ENCODE measurements around the gene CDV3. TPM values are rescaled to one million over a fixed set of nuclear protein-coding genes. Genes with fewer than 3 reads are reported as not detected.

The CDV3 gene
- total and polyA plus RNA-seq, 9 of the 15 experiments (the other 6 are each of a cell fraction or from before 2014, with no cell fraction given) = 72.3 to 273 (median 116) TPM

- TF ChIP-seq, protein P1, sequence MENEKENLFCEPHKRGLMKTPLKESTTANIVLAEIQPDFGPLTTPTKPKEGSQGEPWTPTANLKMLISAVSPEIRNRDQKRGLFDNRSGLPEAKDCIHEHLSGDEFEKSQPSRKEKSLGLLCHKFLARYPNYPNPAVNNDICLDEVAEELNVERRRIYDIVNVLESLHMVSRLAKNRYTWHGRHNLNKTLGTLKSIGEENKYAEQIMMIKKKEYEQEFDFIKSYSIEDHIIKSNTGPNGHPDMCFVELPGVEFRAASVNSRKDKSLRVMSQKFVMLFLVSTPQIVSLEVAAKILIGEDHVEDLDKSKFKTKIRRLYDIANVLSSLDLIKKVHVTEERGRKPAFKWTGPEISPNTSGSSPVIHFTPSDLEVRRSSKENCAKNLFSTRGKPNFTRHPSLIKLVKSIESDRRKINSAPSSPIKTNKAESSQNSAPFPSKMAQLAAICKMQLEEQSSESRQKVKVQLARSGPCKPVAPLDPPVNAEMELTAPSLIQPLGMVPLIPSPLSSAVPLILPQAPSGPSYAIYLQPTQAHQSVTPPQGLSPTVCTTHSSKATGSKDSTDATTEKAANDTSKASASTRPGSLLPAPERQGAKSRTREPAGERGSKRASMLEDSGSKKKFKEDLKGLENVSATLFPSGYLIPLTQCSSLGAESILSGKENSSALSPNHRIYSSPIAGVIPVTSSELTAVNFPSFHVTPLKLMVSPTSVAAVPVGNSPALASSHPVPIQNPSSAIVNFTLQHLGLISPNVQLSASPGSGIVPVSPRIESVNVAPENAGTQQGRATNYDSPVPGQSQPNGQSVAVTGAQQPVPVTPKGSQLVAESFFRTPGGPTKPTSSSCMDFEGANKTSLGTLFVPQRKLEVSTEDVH (IDR thresholded peaks at IDR 0.05; ENCODE audit: low read depth, partially characterized antibody) = no peak
- no peak for TF ChIP-seq MAFG (tag; conservative IDR thresholded peaks at IDR 0.05)
Measured at GRCh38 chr3:133606342-133606741, 32.9 kb downstream of the CDV3 start (continued).

- intact Hi-C loops (cut with micrococcal nuclease) = no loop called here
- Histone ChIP-seq H3K4me2 (ENCODE audit: insufficient read depth, low read length) (no peak overlapping the region), H3K27ac (ENCODE audit: extremely low read depth, low read depth, low read length) (no peak overlapping the region), H3K9ac (ENCODE audit: insufficient read depth in 1 of 2, low read depth in 2 of 2, low read length in 2 of 2) (no peak overlapping the region), H2AFZ (ENCODE audit: low read depth, low read length) (no peak overlapping the region), H3K4me3 (no peak overlapping the region), H3K79me2 (ENCODE audit: control insufficient read depth, insufficient read depth, low read length) (no peaks in the 10 kb centered on the region), H3K4me1 (replicated peaks in 1 of 2; ENCODE audit: control insufficient read depth in 2 of 2, insufficient read depth in 2 of 2, low read length in 2 of 2) (no peaks in the 10 kb centered on the region), H3K9me1 (ENCODE audit: control insufficient read depth, insufficient read depth, low read length) (no peaks in the 10 kb centered on the region), H3K27me3 (ENCODE audit: control insufficient read depth in 2 of 2, insufficient read depth in 2 of 2, low read length in 2 of 2) (no peaks in the 10 kb centered on the region), H4K20me1 (replicated peaks; ENCODE audit: control insufficient read depth, insufficient read depth, low read length) (no peaks in the 10 kb centered on the region), H3K36me3 (ENCODE audit: control insufficient read depth, insufficient read depth, low read length) (peaks cover 68% of the 10 kb centered on the region; the same call in 2 of the 3 replicates), H3K9me3 (replicated peaks; ENCODE audit: control insufficient read depth, insufficient read depth, low read depth, low read length) (no peaks in the 10 kb centered on the region)
- FAIRE-seq = no peak
- POLR2A ChIA-PET = interaction anchor here (1.0 kb wide), 1 partner anchor 25 kb away, joined by 3 read pairs; no protein-coding TSS in a partner anchor
- DNase-seq (ENCODE audit: extremely low read depth in 1 of 4, low spot score in 3 of 4) = no peak
- ATAC-seq = no peak
- CTCF ChIA-PET (ENCODE audit: low intra/inter-chr PET ratio) = no interaction called here
- in situ Hi-C loops (cut with MboI) = no loop called here
- BruUV-seq (replicated peaks) = no TSS peak
- TF ChIP-seq MECOM (CRISPR knock-in tag; IDR thresholded peaks at IDR 0.05) (no peak), YY1 (IDR thresholded peaks at IDR 0.05; ENCODE audit: borderline replicate concordance in 1 of 3, control insufficient read depth in 1 of 3, extremely low read depth in 1 of 3, insufficient read depth in 3 of 3, insufficient read length in 1 of 3, insufficient replicate concordance in 2 of 3, low read depth in 1 of 3, low read length in 2 of 3) (no peak), ZC3H8 (IDR thresholded peaks at IDR 0.05) (no peak), ARNT (IDR thresholded peaks at IDR 0.05) (no peak), HIVEP1 (CRISPR knock-in tag; IDR thresholded peaks at IDR 0.05) (no peak), ZNF12 (CRISPR knock-in tag; IDR thresholded peaks at IDR 0.05) (no peak), GABPA (tag; conservative IDR thresholded peaks at IDR 0.05; ENCODE audit: low read depth) (no peak), KAT7 (CRISPR knock-in tag; IDR thresholded peaks at IDR 0.05; ENCODE audit: borderline replicate concordance) (no peak), FOXK2 (conservative IDR thresholded peaks at IDR 0.05 in 1 of 2, IDR thresholded peaks at IDR 0.05 in 1 of 2; ENCODE audit: low read depth in 2 of 2) (no peak), ZNF134 (CRISPR knock-in tag; conservative IDR thresholded peaks at IDR 0.05) (no peak), SRSF7 (optimal IDR thresholded peaks at IDR 0.05; ENCODE audit: low read depth, low read length) (no peak), IRF9 (tag; IDR thresholded peaks at IDR 0.05) (no peak)
- TF ChIP-seq, protein P2, sequence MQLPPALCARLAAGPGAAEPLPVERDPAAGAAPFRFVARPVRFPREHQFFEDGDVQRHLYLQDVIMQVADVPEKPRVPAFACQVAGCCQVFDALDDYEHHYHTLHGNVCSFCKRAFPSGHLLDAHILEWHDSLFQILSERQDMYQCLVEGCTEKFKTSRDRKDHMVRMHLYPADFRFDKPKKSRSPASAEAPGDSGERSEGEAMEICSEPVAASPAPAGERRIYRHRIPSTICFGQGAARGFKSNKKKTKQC (CRISPR knock-in tag; IDR thresholded peaks at IDR 0.05) = no peak
- 98% methylated on average over 4 of the region's 4 CpGs for WGBS (ENCODE audit: insufficient coverage, low coverage, missing lambda C conversion rate)
Measured at GRCh38 chr3:133606902-133607301, 33.4 kb downstream of the CDV3 start.
